Brain microvascular endothelial cell (primary cell): ENCODE data around the gene RBM8A.

ENCODE experiments used
- DNase-seq: peaks from one replicate; pipeline ENCODE4 v3.0.0-alpha.2; 2020
- H3K27ac ChIP-seq: fragments of 250-450 bp; sonication (Bioruptor Pico); 2 replicates; pipeline ENCODE4 v1.5.1; 2020; ENCODE audit warnings: mild to moderate bottlenecking, moderate library complexity
- H3K27me3 ChIP-seq: fragments of 250-450 bp; sonication (Bioruptor Pico); replicated peaks from 2 replicates; pipeline ENCODE4 v1.5.1; 2020; ENCODE audit warnings: mild to moderate bottlenecking
- H3K36me3 ChIP-seq: fragments of 250-450 bp; sonication (Bioruptor Pico); replicated peaks from 2 replicates; pipeline ENCODE4 v1.5.1; 2020; ENCODE audit warnings: mild to moderate bottlenecking
- H3K4me3 ChIP-seq: 2 replicates; pipeline ENCODE4 v1.5.1; 2011; ENCODE audit warnings: low read depth, mild to moderate bottlenecking, control low read depth, low read length, moderate library complexity
- CTCF ChIP-seq: IDR thresholded peaks from 2 replicates; pipeline ENCODE4 v1.5.1; 2011; ENCODE audit warnings: low read depth, mild to moderate bottlenecking, moderate library complexity, low read length, control low read depth, inconsistent platforms; ENCODE audit errors: missing control alignments
- in situ Hi-C: cut with HindIII; loops from 2 replicates; pipeline ENCODE4 v1.10.0; 2017; ENCODE audit warnings: low sequenced_read_pairs, low pct_ligation_motif_present

Gene RBM8A

GRCh38 chr1:145961425-145962156 lies 34.3 kb upstream of the RBM8A start:
- no peak overlapping the region for H3K27ac ChIP-seq

GRCh38 chr1:145961109-145961424 lies 33.8 kb upstream of the RBM8A start:
- Histone ChIP-seq H3K36me3 (no peaks in the 10 kb centered on the region), H3K27me3 (no peaks in the 10 kb centered on the region), H3K27ac (no peak overlapping the region), H3K4me3 (peak overlapping the region; percentile 77)
- in situ Hi-C loops = no loop called here
- no peak for DNase-seq
- no peak for TF ChIP-seq CTCF

More at GRCh38 chr1:145961425-145962156, 34.3 kb upstream of the RBM8A start:
- in situ Hi-C loops = no loop called here
- Histone ChIP-seq H3K36me3 (no peaks in the 10 kb centered on the region), H3K4me3 (peak overlapping the region; percentile 77), H3K27me3 (no peaks in the 10 kb centered on the region)
- TF ChIP-seq CTCF = no peak
- no peak for DNase-seq

- H3K27me3 ChIP-seq = no peaks in the 10 kb centered on the region
- peak overlapping the region; percentile 77 for H3K4me3 ChIP-seq
- no peak for DNase-seq
- no peak overlapping the region for H3K27ac ChIP-seq
- H3K36me3 ChIP-seq = no peaks in the 10 kb centered on the region
- peak; percentile 35 for TF ChIP-seq CTCF
- in situ Hi-C loops = no loop called here
These were observed 33.3 kb upstream of the RBM8A start for GRCh38 chr1:145960468-145961108.

GRCh38 chr1:145959957-145960467 lies 32.7 kb upstream of the RBM8A start:
- H3K4me3 ChIP-seq = peak overlapping the region; percentile 77
- no peak for TF ChIP-seq CTCF
- no peak overlapping the region for H3K27ac ChIP-seq

GRCh38 chr1:145959333-145959732 lies 32.0 kb upstream of the RBM8A start:
- in situ Hi-C loops = no loop called here
- H3K36me3 ChIP-seq = no peaks in the 10 kb centered on the region
- H3K27ac ChIP-seq = no peak overlapping the region
- no peak for TF ChIP-seq CTCF
- no peaks in the 10 kb centered on the region for H3K27me3 ChIP-seq
- no peak for DNase-seq
- no peak overlapping the region for H3K4me3 ChIP-seq

More at GRCh38 chr1:145959957-145960467, 32.7 kb upstream of the RBM8A start:
- in situ Hi-C loops = no loop called here
- Histone ChIP-seq H3K36me3 (no peaks in the 10 kb centered on the region), H3K27me3 (no peaks in the 10 kb centered on the region)
- no peak for DNase-seq
